GM12878 (cell line): ENCODE results near the gene ADORA2B. TPM values are rescaled to one million over a fixed set of nuclear protein-coding genes. Genes with fewer than 3 reads are reported as not detected.
"Not testable (repeated sequence)": the region's sequence is repeated elsewhere in the genome, so short reads cannot be mapped to it uniquely, and the experiment has no call there.

ENCODE experiments used
- ATAC-seq: fragments of 200-7000 bp; cut with Tn5 transposase; 3 replicates; pipeline ENCODE4 v1.9.1; 2020; ENCODE audit warnings: mild to moderate bottlenecking, moderate library complexity
- BruUV-seq: library from RNA; stranded (reverse); fragments of 400-500 nt; replicated peaks from 2 replicates; lab custom pipeline; 2021; lab: Mats Ljungman, UMichigan
- CTCF ChIA-PET: fragments of 300-600 bp; sonication (Branson Sonifier 250); formaldehyde crosslinking; extraction: SDS; loops from one replicate; lab custom pipeline; 2021; ENCODE audit warnings: inconsistent platforms; lab: Yijun Ruan, JAX
- POLR2A ChIA-PET: fragments of 350-600 bp; formaldehyde crosslinking; extraction: SDS; loops from one replicate; lab custom pipeline; 2021; ENCODE audit warnings: inconsistent platforms; lab: Charles Lee
- RAD21 ChIA-PET: fragments of 300-600 bp; sonication (Branson Sonifier 250); formaldehyde crosslinking; loops from one replicate; lab custom pipeline; 2023; ENCODE audit warnings: antibody characterized with exemption; ENCODE audit not compliant: unreplicated experiment; lab: Charles Lee
- SMC1A ChIA-PET: fragments of 300-600 bp; sonication (Branson Sonifier 250); formaldehyde crosslinking; loops from one replicate; lab custom pipeline; 2023; ENCODE audit not compliant: unreplicated experiment, uncharacterized antibody; lab: Charles Lee
- DNase-seq: peaks from one replicate; pipeline ENCODE4 v3.0.0-alpha.2; 2011; ENCODE audit warnings: low read depth, low spot score
- FAIRE-seq: peaks from 3 replicates; lab custom pipeline; 2011; peaks lifted over from hg19 to GRCh38; lab: Jason Lieb, UNC
- H2AFZ ChIP-seq: 2 replicates; pipeline ENCODE4 v1.6.0; 2011; ENCODE audit warnings: low read depth, low read length, control low read depth; ENCODE audit not compliant: control insufficient read depth
- H3K27ac ChIP-seq: 2 replicates; pipeline ENCODE4 v1.5.1; 2011; ENCODE audit warnings: control low read depth; ENCODE audit not compliant: control insufficient read depth, insufficient read depth
- H3K27me3 ChIP-seq, 2 experiments: replicated peaks in 1 of 2; 2 replicates each; pipeline versions ENCODE4 v1.6.0 to v1.6.1; 2011; ENCODE audit warnings: low read length in 1 of 2; ENCODE audit not compliant: control insufficient read depth in 2 of 2, insufficient read depth in 2 of 2
- H3K36me3 ChIP-seq, 2 experiments: 2 replicates each; pipeline ENCODE4 v1.5.1; 2011; ENCODE audit warnings: low read length in 1 of 2; ENCODE audit not compliant: control insufficient read depth in 2 of 2, insufficient read depth in 2 of 2
- H3K4me1 ChIP-seq: 2 replicates; pipeline ENCODE4 v1.6.1; 2011; ENCODE audit warnings: mild to moderate bottlenecking, low read length, moderate library complexity, mixed read lengths; ENCODE audit not compliant: control insufficient read depth, insufficient read depth
- H3K4me2 ChIP-seq: 2 replicates; pipeline ENCODE4 v1.6.0; 2011; ENCODE audit warnings: control low read depth; ENCODE audit not compliant: control insufficient read depth, insufficient read depth
- H3K4me3 ChIP-seq: fragments of 200-600 bp; sonication (generic); 2 replicates; pipeline ENCODE4 v1.5.1; 2016
- H3K79me2 ChIP-seq: 2 replicates; pipeline ENCODE4 v1.6.0; 2011; ENCODE audit warnings: low read length; ENCODE audit not compliant: control insufficient read depth, insufficient read depth
- H3K9ac ChIP-seq: 2 replicates; pipeline ENCODE4 v1.8.0; 2011; ENCODE audit warnings: low read length, control low read depth, mixed read lengths; ENCODE audit not compliant: control insufficient read depth, insufficient read depth
- H3K9me3 ChIP-seq: replicated peaks from 3 replicates; pipeline ENCODE4 v1.5.1; 2011; ENCODE audit warnings: mild to moderate bottlenecking, low read length; ENCODE audit not compliant: control insufficient read depth, insufficient read depth
- H4K20me1 ChIP-seq: 2 replicates; pipeline ENCODE4 v1.6.0; 2011; ENCODE audit not compliant: control insufficient read depth, insufficient read depth
- ASH2L ChIP-seq: fragments of 300-600, 200-600 bp; sonication (generic); IDR thresholded peaks from 2 replicates; pipeline ENCODE4 v1.6.1; 2017; ENCODE audit warnings: low read depth, mild to moderate bottlenecking, borderline replicate concordance
- BHLHE40 ChIP-seq, 2 experiments: fragments of 450-650 bp in 1 of 2; IDR thresholded peaks; 2 replicates each; pipeline ENCODE4 v1.6.1; 2011 to 2017; ENCODE audit warnings: low read depth in 2 of 2, borderline replicate concordance in 1 of 2, improper control_type of control experiment in 1 of 2, low read length in 1 of 2, mild to moderate bottlenecking in 1 of 2
- CHD2 ChIP-seq: IDR thresholded peaks from 2 replicates; pipeline ENCODE4 v1.6.1; 2011; ENCODE audit warnings: low read depth, low read length, improper control_type of control experiment, borderline replicate concordance
- DPF2 ChIP-seq: fragments of 450-650 bp; IDR thresholded peaks from 2 replicates; pipeline ENCODE4 v1.6.1; 2017; ENCODE audit warnings: mild to moderate bottlenecking
- FOS ChIP-seq: IDR thresholded peaks from 3 replicates; pipeline ENCODE4 v1.6.1; 2011; ENCODE audit warnings: borderline replicate concordance; ENCODE audit not compliant: insufficient read length; ENCODE audit errors: extremely low read depth
- MEF2B ChIP-seq: fragments of 450-650 bp; IDR thresholded peaks from 2 replicates; pipeline ENCODE4 v1.6.1; 2018; ENCODE audit warnings: mild to moderate bottlenecking, moderate library complexity; ENCODE audit not compliant: partially characterized antibody, poor library complexity, severe bottlenecking
- NFYB ChIP-seq: IDR thresholded peaks from 2 replicates; pipeline ENCODE4 v1.6.1; 2011; ENCODE audit warnings: low read depth, mild to moderate bottlenecking, low read length, improper control_type of control experiment, moderate library complexity; ENCODE audit not compliant: insufficient read depth
- RAD21 ChIP-seq: IDR thresholded peaks from 2 replicates; pipeline ENCODE4 v1.6.1; 2011; ENCODE audit warnings: mild to moderate bottlenecking, low read depth, low read length, moderate library complexity; ENCODE audit not compliant: insufficient read depth
- WRNIP1 ChIP-seq: IDR thresholded peaks from 2 replicates; pipeline ENCODE4 v1.6.1; 2011; ENCODE audit warnings: low read depth, low read length, improper control_type of control experiment, borderline replicate concordance
- ZSCAN29 ChIP-seq: fragments of 450-650 bp; IDR thresholded peaks from 2 replicates; pipeline ENCODE4 v1.6.1; 2017; ENCODE audit warnings: mild to moderate bottlenecking, moderate library complexity
- WGBS: methylation state at CpG from one replicate; pipeline ENCODE4 v1.1.6; 2016; ENCODE audit warnings: low lambda C conversion rate; ENCODE audit not compliant: insufficient replicate concordance, insufficient coverage; ENCODE audit errors: missing lambda C conversion rate; 5-methylcytosine and 5-hydroxymethylcytosine counted together
- in situ Hi-C: fragments of 300-500 bp; cut with MboI; formaldehyde crosslinking; loops from 9 replicates; pipeline ENCODE4 v1.14.3; 2018; ENCODE audit warnings: mixed read lengths
- intact Hi-C: fragments of 100-400 bp; cut with micrococcal nuclease; formaldehyde crosslinking; loops from one replicate; pipeline ENCODE4 v1.14.2; 2022; ENCODE audit not compliant: unreplicated experiment
- polyA plus RNA-seq, 11 experiments: library from polyadenylated mRNA; depleted of rRNA in 4 of 11; unstranded in 6 of 11; stranded (reverse) in 5 of 11; fragments of >200 nt; fragmentation: Nextera tagmentation in 4 of 11; fragmentation: Illumina TruSeq in 1 of 11; extraction: Ambion mirVana in 4 of 11; extraction: Trizol in 1 of 11; gene quantifications; 1 replicate in 1 of 11; 2 replicates in 10 of 11; pipeline versions ENCODE4 v1.2.1 to v1.2.3, GENCODE V29; 2011 to 2016; ENCODE audit warnings: inconsistent platforms in 2 of 11, missing spikeins in 2 of 11, low read depth in 1 of 11
- total RNA-seq, 4 experiments: library from RNA; depleted of rRNA in 3 of 4; stranded (reverse); fragments of >200 nt in 3 of 4; fragmentation: Illumina TruSeq in 1 of 4; extraction: Trizol in 1 of 4; gene quantifications; 2 replicates each; pipeline versions ENCODE4 v1.2.1 to v1.2.3, GENCODE V29; 2013 to 2021
- TF ChIP-seq, protein P1 (sequence below): IDR thresholded peaks from 2 replicates; pipeline ENCODE4 v1.6.1; 2011; ENCODE audit warnings: mild to moderate bottlenecking, low read depth, low read length, moderate library complexity; ENCODE audit not compliant: insufficient replicate concordance
- TF ChIP-seq, protein P2 (sequence below): fragments of 450-650 bp; IDR thresholded peaks from 2 replicates; pipeline ENCODE4 v1.6.1; 2017; ENCODE audit warnings: mild to moderate bottlenecking, low read depth, inconsistent platforms; ENCODE audit not compliant: poor library complexity, severe bottlenecking
- TF ChIP-seq, protein P3 (sequence below): fragments of 450-650 bp; formaldehyde crosslinking; IDR thresholded peaks from 2 replicates; pipeline ENCODE4 v1.5.0; 2022; ENCODE audit warnings: mild to moderate bottlenecking, missing genetic modification characterization

Gene ADORA2B
- total and polyA plus RNA-seq, 10 of the 15 experiments (the other 5 are each of a cell fraction or from before 2014, with no cell fraction given), result 0.05 to 0.42 (median 0.17) TPM

GRCh38 chr17:15978606-15979005, 33.7 kb downstream of the ADORA2B start:
- BruUV-seq, result no TSS peak

GRCh38 chr17:15979013-15979412, 34.1 kb downstream of the ADORA2B start:
- H3K36me3 ChIP-seq, intact Hi-C loops, H3K9me3 ChIP-seq, POLR2A ChIA-PET, FAIRE-seq, H3K4me3 ChIP-seq, BruUV-seq, RAD21 ChIA-PET, H3K4me2 ChIP-seq, DNase-seq, CTCF ChIA-PET, H3K27me3 ChIP-seq, H3K9ac ChIP-seq, H2AFZ ChIP-seq, SMC1A ChIA-PET, H4K20me1 ChIP-seq, H3K27ac ChIP-seq, ATAC-seq, H3K79me2 ChIP-seq: not testable (repeated sequence)
- 58% methylated on average over 2 of the region's 4 CpGs for WGBS
- peaks cover 17% of the 10 kb centered on the region for H3K4me1 ChIP-seq
- in situ Hi-C loops, result loop anchor here (25.0 kb wide), 2 partner anchors 417 to 717 kb away; partner anchors contain the start of genes PMP22 and TVP23C

More at GRCh38 chr17:15978606-15979005, 33.7 kb downstream of the ADORA2B start:
- Histone ChIP-seq H3K9ac (no peak overlapping the region), H3K4me2 (no peak overlapping the region), H3K27ac (no peak overlapping the region), H3K79me2 (no peaks in the 10 kb centered on the region), H4K20me1 (no peaks in the 10 kb centered on the region), H2AFZ (no peak overlapping the region), H3K36me3 (no peaks in the 10 kb centered on the region), H3K4me1 (peaks cover 17% of the 10 kb centered on the region), H3K27me3 (no peaks in the 10 kb centered on the region), H3K9me3 (no peaks in the 10 kb centered on the region), H3K4me3 (no peak overlapping the region)
- in situ Hi-C loops, result loop anchor here (25.0 kb wide), 2 partner anchors 416 to 716 kb away; partner anchors contain the start of genes PMP22 and TVP23C
- CTCF ChIA-PET, result no interaction called here
- 35% methylated on average over 1 of the region's 1 CpG for WGBS
- no peak for ATAC-seq
- TF ChIP-seq FOS (no peak), RAD21 (no peak), DPF2 (no peak), ASH2L (no peak), CHD2 (no peak), WRNIP1 (no peak), NFYB (no peak), MEF2B (no peak), BHLHE40 (IDR thresholded peaks at IDR 0.05; ENCODE audit: borderline replicate concordance in 1 of 2, low read depth in 2 of 2, low read length in 1 of 2) (no peak), ZSCAN29 (no peak)
- TF ChIP-seq, protein P1, sequence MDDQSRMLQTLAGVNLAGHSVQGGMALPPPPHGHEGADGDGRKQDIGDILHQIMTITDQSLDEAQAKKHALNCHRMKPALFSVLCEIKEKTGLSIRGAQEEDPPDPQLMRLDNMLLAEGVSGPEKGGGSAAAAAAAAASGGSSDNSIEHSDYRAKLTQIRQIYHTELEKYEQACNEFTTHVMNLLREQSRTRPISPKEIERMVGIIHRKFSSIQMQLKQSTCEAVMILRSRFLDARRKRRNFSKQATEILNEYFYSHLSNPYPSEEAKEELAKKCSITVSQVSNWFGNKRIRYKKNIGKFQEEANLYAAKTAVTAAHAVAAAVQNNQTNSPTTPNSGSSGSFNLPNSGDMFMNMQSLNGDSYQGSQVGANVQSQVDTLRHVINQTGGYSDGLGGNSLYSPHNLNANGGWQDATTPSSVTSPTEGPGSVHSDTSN, result no peak
- TF ChIP-seq, protein P2, sequence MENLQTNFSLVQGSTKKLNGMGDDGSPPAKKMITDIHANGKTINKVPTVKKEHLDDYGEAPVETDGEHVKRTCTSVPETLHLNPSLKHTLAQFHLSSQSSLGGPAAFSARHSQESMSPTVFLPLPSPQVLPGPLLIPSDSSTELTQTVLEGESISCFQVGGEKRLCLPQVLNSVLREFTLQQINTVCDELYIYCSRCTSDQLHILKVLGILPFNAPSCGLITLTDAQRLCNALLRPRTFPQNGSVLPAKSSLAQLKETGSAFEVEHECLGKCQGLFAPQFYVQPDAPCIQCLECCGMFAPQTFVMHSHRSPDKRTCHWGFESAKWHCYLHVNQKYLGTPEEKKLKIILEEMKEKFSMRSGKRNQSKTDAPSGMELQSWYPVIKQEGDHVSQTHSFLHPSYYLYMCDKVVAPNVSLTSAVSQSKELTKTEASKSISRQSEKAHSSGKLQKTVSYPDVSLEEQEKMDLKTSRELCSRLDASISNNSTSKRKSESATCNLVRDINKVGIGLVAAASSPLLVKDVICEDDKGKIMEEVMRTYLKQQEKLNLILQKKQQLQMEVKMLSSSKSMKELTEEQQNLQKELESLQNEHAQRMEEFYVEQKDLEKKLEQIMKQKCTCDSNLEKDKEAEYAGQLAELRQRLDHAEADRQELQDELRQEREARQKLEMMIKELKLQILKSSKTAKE, result no peak
- TF ChIP-seq, protein P3, sequence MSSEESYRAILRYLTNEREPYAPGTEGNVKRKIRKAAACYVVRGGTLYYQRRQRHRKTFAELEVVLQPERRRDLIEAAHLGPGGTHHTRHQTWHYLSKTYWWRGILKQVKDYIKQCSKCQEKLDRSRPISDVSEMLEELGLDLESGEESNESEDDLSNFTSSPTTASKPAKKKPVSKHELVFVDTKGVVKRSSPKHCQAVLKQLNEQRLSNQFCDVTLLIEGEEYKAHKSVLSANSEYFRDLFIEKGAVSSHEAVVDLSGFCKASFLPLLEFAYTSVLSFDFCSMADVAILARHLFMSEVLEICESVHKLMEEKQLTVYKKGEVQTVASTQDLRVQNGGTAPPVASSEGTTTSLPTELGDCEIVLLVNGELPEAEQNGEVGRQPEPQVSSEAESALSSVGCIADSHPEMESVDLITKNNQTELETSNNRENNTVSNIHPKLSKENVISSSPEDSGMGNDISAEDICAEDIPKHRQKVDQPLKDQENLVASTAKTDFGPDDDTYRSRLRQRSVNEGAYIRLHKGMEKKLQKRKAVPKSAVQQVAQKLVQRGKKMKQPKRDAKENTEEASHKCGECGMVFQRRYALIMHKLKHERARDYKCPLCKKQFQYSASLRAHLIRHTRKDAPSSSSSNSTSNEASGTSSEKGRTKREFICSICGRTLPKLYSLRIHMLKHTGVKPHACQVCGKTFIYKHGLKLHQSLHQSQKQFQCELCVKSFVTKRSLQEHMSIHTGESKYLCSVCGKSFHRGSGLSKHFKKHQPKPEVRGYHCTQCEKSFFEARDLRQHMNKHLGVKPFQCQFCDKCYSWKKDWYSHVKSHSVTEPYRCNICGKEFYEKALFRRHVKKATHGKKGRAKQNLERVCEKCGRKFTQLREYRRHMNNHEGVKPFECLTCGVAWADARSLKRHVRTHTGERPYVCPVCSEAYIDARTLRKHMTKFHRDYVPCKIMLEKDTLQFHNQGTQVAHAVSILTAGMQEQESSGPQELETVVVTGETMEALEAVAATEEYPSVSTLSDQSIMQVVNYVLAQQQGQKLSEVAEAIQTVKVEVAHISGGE (CRISPR knock-in tag), result no peak
- SMC1A ChIA-PET, result no interaction called here
- RAD21 ChIA-PET, result no interaction called here
- FAIRE-seq, result no peak
- POLR2A ChIA-PET, result no interaction called here
- intact Hi-C loops, result no loop called here
- DNase-seq, result no peak
